ENCODE measurements around the gene ADD2. TPM values are rescaled to one million over a fixed set of nuclear protein-coding genes. Genes with fewer than 3 reads are reported as not detected.

The ADD2 gene
- total RNA-seq, 1 donor from 2014 or later, result 0.15 TPM

GRCh38 chr2:70680735-70681134 lies 87.3 kb downstream of the ADD2 start:
- no peaks in the 10 kb centered on the region for H3K36me3 Mint-ChIP-seq (ENCODE audit: low read depth)

GRCh38 chr2:70679259-70679658 lies 88.7 kb downstream of the ADD2 start:
- no peak for TF ChIP-seq CTCF (IDR thresholded peaks at IDR 0.05)
- no peak overlapping the region for H3K27ac Mint-ChIP-seq (ENCODE audit: unreplicated experiment)
- peaks cover 12% of the 10 kb centered on the region for H3K27me3 Mint-ChIP-seq (ENCODE audit: low read depth)
- no peak for DNase-seq (ENCODE audit: low spot score)
- no peak overlapping the region for H3K4me3 Mint-ChIP-seq (ENCODE audit: unreplicated experiment)
- H3K36me3 Mint-ChIP-seq (ENCODE audit: low read depth), result no peaks in the 10 kb centered on the region
- H3K9me3 Mint-ChIP-seq (ENCODE audit: low read depth), result no peaks in the 10 kb centered on the region
- H3K4me1 Mint-ChIP-seq (ENCODE audit: low read depth), result no peaks in the 10 kb centered on the region

More at GRCh38 chr2:70680735-70681134, 87.3 kb downstream of the ADD2 start:
- Mint-ChIP-seq H3K4me1 (ENCODE audit: low read depth) (no peaks in the 10 kb centered on the region), H3K27ac (ENCODE audit: unreplicated experiment) (no peak overlapping the region), H3K9me3 (ENCODE audit: low read depth) (no peaks in the 10 kb centered on the region), H3K4me3 (ENCODE audit: unreplicated experiment) (no peak overlapping the region), H3K27me3 (ENCODE audit: low read depth) (peaks cover 17% of the 10 kb centered on the region)
- DNase-seq (ENCODE audit: low spot score), result no peak
- TF ChIP-seq CTCF (IDR thresholded peaks at IDR 0.05), result no peak

- no peaks in the 10 kb centered on the region for H3K36me3 Mint-ChIP-seq (ENCODE audit: low read depth)
Observed at GRCh38 chr2:70678576-70679143, 89.3 kb downstream of the ADD2 start.

GRCh38 chr2:70676301-70677035 lies 91.5 kb downstream of the ADD2 start:
- no peaks in the 10 kb centered on the region for H3K9me3 Mint-ChIP-seq (ENCODE audit: low read depth)
- no peak overlapping the region for H3K27ac Mint-ChIP-seq (ENCODE audit: unreplicated experiment)
- no peak for DNase-seq (ENCODE audit: low spot score)
- H3K27me3 Mint-ChIP-seq (ENCODE audit: low read depth), result peaks cover 6% of the 10 kb centered on the region
- TF ChIP-seq CTCF (IDR thresholded peaks at IDR 0.05), result no peak
- H3K36me3 Mint-ChIP-seq (ENCODE audit: low read depth), result no peaks in the 10 kb centered on the region
- no peak overlapping the region for H3K4me3 Mint-ChIP-seq (ENCODE audit: unreplicated experiment)
- no peaks in the 10 kb centered on the region for H3K4me1 Mint-ChIP-seq (ENCODE audit: low read depth)

More at GRCh38 chr2:70678576-70679143, 89.3 kb downstream of the ADD2 start:
- Mint-ChIP-seq H3K9me3 (ENCODE audit: low read depth) (no peaks in the 10 kb centered on the region), H3K27me3 (ENCODE audit: low read depth) (peaks cover 9% of the 10 kb centered on the region), H3K4me3 (ENCODE audit: unreplicated experiment) (no peak overlapping the region), H3K4me1 (ENCODE audit: low read depth) (no peaks in the 10 kb centered on the region), H3K27ac (ENCODE audit: unreplicated experiment) (no peak overlapping the region)
- TF ChIP-seq CTCF (IDR thresholded peaks at IDR 0.05), result no peak
- no peak for DNase-seq (ENCODE audit: low spot score)

GRCh38 chr2:70675862-70676261 lies 92.1 kb downstream of the ADD2 start:
- DNase-seq (ENCODE audit: low spot score), result no peak
- peaks cover 5% of the 10 kb centered on the region for H3K27me3 Mint-ChIP-seq (ENCODE audit: low read depth)
- no peaks in the 10 kb centered on the region for H3K9me3 Mint-ChIP-seq (ENCODE audit: low read depth)
- TF ChIP-seq CTCF (IDR thresholded peaks at IDR 0.05), result no peak
- H3K4me3 Mint-ChIP-seq (ENCODE audit: unreplicated experiment), result no peak overlapping the region
- H3K27ac Mint-ChIP-seq (ENCODE audit: unreplicated experiment), result no peak overlapping the region
- H3K36me3 Mint-ChIP-seq (ENCODE audit: low read depth), result no peaks in the 10 kb centered on the region
- H3K4me1 Mint-ChIP-seq (ENCODE audit: low read depth), result no peaks in the 10 kb centered on the region

Measured in chondrocyte (in vitro differentiated cells).